Effector CD4-positive, alpha-beta T cell (primary cell): ENCODE data around the gene CADM4.
A peak's percentile ranks its signal among the peaks of the same experiment; 100 is the strongest.

Source experiments
- DNase-seq: peaks from one replicate; pipeline ENCODE4 v3.0.0-alpha.2; 2020

CADM4 gene

DNA sequence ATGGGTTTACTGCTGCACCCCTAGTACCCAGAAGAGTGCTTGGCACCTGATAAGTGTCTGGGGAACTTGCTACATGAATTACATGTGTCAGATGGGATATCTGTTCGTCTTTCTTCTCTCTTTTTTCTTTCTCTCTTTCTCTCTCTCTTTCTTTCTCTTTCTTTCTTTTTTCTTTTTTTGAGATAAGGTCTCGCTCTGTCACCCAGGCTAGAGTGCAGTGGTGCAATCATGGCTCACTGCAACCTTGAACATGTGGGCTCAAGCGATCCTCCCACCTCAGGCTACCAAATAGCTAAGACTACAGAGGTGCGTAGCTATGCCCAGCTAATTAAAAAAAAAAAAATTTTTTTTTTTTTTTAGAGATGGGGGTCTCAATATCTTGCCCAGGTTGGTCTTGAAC lies 6.1 kb downstream of the CADM4 start:
- no peak for DNase-seq

DNA sequence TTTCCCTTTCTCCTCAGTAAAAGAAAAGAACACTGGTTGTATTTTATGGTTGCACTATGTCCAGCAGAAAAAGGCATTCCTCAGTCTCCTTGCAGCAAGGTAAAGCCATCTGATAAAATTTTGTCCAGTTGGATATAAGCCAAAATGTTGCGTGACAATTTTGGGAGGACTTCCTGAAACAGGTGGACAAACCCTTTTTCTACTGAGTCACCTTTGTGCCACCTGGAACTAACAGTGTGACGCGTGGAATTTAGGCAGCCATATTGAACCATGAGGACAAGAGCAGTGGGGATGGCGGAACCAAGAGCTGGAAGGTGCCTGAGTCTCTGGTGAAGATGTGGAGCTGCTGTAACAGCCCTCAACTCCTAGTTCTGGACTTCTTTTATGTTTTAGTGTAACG lies 8.2 kb downstream of the CADM4 start:
- DNase-seq = no peak

DNA sequence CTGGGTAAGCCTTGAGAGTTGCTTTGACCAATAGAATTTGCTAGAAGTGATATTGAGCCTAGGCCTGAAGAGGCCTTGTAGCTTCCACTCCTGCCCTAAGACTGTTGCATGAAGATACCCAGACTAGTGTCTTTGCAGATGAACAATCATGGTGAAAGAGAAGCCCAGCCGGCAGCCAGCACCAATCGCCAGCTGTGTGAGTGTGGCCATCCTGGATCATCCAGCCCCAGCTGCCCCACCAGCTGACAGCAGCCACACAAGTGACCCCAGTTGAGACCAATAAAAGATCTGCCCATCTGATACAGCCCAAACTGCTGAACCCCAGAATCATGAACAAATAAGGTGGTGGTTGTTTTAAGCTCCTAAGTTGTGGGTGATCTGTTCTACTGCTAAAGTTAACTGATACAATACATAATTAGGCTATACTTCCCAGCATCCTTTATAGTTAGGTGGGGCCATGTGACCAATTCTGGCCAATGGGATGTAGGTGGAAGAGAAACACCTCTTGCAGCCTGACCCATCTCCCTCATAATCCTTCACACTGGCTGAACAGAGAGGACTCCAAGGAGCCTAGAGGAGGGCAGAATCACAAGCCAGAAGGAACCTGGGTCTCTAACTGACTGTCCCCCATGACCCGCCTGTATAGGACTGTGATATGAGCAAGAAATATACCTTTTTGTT lies 10.9 kb downstream of the CADM4 start:
- DNase-seq = no peak

DNA sequence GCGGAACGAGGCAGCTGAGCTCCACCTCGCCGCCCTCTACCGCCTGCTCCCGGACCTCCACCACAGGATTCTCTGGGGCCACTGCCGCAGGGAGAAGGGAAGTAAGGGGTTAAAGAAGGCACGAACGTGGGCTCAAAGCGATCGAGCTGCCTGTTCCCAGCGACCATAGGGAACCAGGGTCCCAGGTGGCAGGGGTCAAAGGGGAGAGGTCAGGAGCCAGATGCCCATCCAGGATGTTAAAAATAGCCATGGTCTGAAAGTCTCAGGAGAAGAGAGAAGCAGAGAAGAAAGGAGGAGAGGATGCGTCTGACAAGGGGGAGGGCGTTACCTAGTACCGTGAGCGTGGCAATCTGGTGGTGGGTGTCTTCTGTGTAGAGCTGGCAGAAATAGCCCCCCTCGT lies 12.8 kb downstream of the CADM4 start:
- DNase-seq = no peak

DNA sequence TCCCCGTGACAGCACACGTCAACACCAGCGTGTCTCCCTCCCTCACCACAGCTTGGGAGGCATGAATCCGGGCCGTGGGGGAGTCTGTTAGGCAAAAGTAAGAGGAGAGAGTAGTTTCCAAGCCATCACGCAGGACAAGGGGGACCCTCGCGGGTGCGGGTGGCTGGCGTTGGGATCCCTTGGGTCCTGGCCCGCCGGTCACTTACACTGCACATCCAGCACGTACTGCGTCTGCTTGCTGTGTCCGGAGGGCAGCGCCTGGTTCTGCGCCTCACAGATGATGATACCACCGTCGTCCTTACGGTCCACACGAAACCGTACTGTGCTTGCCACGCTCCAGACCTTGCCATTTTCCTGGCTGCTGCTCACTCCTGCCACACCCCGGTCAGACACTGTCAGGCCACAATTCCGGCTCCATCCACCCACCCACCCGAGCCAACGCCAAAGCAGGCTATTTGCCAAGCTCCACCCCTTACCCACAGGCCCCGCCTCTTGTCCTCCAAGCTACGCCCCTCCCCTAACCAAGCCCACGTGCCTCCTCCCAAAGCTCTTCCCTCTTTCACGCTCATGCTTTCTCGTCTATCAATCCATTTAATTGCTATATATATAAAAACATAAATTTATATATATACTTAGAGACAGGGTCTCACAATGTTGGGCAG lies 13.6 kb downstream of the CADM4 start:
- no peak for DNase-seq

DNA sequence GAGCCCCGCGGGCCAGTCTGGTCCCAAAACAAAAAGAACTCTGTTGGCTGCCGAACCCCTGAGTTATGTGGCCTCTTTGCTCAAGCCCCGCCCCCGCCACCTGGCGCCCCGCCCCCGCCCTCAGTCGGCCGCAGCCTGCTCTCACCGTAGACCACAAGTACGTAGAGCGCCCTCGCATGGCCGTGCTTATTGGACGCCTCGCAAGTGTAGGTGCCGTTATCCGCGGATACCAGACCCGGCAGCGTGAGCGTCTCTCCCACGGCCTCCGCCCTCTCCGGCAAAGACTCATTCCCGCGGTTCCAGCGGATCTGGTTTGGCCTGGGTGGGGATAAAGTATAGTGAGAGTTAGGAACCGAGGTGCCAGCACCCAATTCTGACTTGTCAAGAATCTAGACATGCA lies 14.7 kb downstream of the CADM4 start:
- peak; percentile 84 for DNase-seq

DNA sequence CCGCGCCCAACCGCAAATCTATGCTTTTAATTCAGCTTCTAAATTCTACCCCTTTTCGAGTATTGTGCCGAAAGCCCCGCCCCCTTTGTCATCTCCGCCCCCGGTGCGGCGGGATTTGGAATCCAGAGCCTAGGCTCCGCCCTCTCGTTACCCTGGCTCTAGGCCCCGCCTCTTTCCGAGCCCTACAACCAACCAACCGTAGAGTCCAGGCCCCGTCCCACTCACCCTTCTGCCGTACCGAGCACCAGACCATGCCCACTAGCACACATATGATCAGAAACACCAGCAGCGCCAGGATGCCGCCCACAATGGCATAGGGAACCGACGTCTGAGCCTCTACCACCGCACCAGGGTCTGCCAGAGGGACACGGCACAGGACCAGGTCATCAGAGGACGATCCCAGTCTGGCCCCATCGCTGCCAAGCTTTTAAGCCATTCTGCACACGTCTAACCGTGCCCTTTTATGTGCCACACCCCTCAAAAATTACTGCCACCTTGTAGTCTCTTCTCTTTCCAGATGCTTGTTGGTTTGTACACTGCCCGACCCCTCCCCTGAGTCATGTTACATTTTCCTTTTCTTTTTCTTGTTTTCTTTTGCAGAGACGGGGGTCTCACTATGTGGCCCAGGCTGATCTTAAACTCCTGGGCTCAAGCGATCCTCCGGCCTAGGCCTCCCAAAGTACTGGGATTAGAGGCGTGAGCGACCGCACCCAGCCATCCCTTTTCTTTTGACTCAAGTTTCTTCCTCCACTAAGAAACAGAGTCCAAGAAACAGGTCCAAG lies 15.6 kb downstream of the CADM4 start:
- DNase-seq = no peak

DNA sequence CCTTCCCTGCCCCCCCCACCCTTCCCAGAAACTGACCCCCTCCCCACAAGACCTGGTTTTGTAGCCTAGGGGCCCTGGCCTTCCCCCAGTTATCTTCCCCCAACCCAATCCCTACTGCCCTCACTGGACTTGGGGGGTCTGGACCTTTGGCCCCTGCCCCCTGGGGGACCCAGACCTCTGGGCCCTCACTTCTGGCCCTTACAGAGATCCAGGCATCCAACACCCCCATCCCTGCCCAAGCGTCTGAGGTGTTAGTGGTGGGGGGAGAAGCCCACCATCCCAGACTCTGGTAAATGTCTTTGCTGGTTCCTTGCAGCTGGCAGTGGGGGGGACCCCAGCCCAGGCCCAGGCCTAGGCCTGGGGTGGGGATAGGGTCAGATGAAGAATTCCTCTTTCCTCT lies 16.7 kb downstream of the CADM4 start:
- no peak for DNase-seq

DNA sequence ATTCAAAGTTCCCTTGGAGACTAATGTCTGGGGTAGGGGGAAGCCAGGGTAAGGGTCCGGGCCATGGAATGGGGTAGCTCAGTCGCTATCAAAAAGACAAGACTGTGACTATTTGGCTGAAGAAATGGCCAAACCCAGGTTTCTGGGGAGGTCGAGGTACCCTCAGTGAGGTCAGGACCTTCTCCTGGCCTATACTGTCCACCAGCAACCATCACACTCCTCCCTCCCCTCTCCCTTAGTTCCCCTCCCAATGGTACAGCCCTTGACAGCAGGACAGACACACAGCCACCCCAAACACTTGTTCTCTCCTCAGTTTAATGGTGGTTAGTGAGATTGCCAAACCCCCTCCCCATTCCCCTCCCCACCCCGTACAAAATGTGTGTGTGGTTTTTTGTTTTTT lies 17.6 kb downstream of the CADM4 start:
- DNase-seq = no peak

DNA sequence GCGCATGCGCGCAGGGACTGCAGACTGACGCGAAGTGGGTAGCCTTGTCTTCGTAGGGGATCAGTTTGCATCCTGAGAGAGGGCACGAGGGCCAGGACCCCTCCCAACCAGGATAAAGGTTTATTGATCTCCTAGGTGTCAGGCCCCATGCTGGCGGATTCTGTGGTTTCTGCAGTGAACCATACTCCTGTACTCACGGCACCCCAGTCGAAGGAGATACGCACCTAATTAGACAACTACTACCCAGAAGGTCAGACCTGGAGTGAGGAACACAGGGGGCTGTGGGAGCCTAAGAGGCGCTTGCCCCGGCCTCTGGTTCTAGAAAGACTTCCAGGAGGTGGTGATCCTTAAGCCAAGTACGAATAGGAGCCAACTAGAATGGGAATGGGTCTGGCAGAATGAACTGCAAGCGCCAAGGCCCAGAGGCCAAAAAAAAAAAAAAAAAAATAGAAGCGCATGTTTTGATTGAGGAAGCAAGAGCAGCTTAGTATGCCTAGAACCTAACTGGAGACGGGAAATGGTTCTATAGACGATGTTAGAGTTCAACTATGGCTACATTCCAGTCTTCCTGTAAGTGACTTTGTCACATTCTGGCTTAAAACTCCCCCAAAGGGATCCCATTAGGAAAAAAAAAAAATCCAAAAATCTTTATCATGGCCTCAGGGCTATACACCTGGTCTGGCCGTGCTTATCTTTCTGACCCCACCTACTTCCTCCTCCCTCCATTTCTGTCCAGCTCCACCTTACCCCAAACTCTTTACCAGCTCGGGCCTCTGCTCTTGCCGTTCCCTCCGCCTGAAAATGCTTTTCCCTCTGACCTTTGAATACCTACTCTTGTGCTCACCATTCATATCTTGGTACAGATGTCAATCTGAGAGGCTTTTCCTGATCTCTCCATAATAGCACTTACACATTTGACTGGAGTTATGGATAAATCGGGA lies 19.3 kb downstream of the CADM4 start:
- peak; percentile 79 for DNase-seq

DNA sequence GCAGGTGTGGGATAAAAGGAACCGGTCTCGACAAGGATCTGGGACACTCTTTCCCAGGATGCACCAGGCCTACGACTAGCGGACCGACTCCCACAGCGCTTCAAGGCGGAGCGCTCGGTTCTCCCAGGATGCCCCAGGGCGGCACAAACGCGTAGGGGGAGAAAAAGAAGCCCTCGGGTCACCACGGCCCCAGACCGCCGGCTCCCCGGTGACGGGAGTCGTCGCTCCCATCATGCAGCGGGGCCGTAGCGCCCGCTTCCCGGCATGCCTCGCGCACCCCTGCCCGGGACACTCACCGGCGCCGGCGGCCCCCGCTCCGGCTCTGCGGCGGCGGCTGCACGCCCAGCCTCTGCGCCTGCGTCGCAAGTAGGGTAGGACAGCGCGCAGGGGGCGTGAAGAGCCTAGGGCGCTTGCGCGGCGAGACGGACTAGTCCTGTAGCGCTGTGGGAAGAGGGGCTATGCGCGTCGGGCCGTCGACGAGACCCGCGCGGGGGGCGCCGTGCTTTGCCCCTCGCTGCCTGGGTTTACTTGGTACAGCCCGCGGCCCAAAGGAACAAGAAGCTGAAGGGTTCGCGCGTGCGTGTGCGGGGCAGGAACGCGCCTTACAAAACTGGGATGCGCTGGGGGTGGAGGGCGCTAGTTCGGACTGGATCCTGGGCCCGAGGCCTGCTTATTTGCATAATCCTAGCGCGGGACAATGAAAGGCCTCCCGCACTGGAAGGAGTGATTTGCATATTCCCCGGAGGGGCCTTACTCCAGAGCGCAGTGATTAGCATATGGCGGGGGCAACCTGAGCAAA lies 20.2 kb downstream of the CADM4 start, which contains the start of gene ZNF428:
TSS of gene ZNF428 (minus strand) at position 368 of the 799 bp plus-strand sequence. CDS start 5,325 bp downstream, outside the sequence.
- DNase-seq = peak; percentile 78

DNA sequence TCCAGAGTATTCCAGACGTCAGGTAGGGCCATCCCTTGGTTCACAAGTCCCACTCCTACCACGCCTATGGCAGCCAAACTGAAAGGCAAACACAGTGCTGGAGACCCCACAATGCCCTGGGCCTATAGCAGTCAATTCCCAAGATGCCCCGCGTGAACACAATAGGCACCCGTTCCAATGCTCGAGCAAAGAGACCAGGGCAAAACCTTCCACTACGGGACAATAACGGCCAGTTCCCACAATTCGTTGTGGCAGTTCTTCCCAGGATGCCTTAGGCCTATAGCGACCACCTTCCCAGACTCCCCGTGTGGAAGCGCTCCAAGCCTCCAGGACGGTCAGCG lies 20.8 kb downstream of the CADM4 start:
- DNase-seq = no peak

DNA sequence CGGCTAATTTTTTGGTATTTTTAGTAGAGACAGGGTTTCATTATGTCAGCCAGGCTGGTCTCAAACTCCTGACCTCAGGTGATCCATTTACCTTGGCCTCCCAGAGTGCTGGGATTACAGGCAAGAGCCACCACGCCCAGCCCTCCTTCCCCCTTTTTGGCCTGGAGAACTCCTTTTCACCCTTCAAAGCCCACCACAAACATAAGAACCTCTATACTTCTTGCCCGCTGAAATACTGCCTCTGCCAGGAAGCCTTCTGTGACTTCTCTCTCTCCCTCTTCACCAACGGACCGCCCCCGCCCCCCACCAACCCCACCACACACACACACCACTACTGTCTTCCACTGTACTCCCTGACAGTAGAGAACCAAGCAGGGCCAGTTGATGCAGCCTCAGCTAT lies 22.7 kb downstream of the CADM4 start:
- no peak for DNase-seq

DNA sequence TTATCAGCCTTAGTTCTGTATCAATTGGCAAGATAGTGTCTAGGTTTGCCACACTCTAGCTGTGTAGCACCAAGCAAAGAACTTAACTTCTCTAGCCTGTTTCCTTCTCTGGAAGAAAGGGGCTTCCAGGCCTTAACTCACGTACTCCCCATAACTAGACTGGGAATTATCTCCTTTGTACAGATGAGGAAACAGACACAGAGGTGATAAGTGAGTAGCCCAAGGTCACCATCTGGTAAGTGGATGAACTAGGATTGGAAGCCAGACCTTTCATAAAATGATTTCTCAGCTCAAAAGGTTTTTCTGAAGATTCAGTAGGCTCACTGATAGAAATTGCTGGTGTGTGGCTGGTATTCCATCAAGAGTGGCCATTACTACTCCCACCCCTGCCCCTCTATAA lies 23.3 kb downstream of the CADM4 start:
- DNase-seq = no peak

DNA sequence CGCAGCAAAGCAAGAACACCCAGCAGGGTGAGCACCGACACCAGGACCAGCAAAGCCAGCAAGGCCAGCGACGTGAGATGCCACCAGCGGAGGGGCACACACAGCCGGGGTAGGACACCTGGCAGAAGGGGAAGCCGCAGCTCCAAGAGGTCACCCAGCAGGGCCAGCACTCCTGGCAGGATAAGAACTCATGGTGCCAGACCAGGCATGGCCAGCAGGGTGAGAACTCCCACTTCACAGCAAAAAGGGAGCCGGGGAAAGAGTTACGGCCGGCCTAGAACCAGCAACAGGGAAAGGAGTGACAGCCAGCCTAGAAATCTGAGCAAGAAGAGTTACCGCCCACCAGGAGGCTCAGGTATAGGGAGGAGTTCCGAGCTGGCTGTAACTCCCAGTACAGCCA lies 27.3 kb downstream of the CADM4 start:
- DNase-seq = no peak

DNA sequence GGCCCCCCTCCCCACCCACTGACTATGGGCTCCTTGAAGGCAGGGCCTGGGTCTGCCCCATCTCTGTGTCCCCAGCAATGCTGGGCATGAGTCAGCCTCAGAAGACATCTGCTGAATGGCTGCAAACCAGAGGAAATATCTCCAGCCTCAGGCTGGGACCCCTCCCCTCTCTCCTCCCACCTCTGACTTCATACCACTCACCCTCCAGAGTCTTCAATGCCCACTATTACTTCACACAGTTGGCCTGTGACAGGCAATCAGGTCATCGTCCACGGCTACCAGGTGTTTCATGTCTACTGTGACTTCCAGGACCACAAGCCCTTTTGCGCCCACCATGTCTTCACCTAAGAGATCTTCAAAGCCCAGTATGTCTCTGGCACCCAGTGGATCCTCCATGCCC lies 27.9 kb downstream of the CADM4 start, which contains the start of gene SRRM5:
TSS of gene SRRM5 (plus strand) at position 301 of the 400 bp plus-strand sequence. CDS start at position 335, 34 bp downstream.
- DNase-seq = no peak

DNA sequence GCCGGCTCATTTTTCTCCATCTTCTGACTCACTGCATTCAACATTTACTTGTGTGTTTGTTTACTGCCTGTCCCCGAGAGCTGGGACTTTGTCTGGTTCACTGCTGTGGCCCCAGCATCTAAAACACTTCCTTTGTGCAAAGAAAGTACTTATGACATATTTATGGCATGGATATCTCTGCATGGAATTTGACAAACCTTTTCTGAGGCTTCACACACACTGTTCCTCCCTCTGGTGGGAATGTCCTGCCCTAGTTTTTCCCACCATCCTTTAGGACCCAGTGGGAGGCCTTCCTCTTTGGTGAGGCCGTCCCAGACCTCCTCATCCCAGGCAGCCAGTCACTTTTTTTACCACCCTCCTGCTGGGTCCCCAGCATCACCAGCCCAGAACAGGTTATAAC lies 29.2 kb downstream of the CADM4 start:
- no peak for DNase-seq

DNA sequence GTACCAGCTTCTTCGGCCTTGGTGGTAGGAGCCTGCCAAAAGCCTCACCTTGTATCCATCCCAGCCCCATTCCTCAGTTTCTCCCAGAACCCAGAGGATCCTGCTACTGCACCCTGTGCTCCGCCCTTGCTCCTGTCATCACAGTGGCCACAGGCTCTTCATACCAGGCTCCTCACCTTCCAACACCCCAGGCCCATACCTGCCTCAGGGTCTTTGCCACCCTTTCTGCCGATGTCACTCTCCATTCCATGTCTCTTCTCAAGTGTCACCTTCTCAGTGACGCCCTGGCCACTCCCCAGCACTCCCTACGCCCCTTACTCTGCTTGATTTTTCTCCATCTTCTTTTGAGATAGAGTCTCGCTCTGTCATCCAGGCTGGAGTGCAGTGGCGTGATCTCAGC lies 29.8 kb downstream of the CADM4 start:
- no peak for DNase-seq

DNA sequence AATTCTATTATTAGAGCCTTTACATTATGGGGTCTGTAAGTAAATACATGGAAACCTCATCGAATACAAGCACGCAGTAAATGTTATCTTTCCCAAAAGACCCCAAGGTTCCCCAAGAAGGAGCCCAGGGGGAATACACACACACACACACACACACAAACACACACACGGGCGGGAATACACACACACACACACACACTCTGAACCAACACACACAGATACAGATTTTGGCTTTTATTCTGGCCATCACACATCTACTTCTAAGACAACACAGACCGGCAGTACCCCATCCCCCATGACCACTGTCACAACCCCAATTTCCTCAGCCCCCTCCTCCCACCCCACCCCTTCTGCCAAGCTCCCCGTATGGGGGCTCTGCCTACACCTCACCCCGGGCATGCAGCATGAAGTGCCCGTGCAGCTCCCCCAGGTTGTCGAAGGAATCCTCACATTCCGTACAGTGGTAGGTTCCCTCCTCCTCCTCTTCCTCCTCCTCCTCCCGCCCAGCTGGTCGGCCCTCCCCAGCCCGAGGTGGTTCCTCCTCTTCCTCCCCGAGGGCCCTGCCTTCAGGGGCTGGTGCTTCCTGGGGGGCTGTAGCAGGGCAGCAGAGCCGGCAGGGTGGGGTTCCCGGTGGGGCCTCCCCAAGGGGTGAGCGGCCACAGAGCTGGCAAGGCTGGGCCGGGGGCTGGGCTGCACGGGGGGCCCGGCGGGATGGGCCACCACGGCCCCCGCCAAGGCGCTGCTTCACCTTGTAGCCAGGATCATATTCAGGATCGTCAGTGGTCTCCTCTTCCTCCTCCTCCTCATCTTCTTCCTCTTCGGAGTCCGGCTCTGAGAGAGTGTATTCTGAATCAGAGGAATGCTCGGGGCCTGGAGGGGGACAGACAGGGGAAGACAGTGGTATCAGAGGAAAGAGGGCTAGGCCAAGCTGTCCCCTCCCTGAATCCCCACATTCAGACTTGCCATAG lies 32.1 kb downstream of the CADM4 start:
- DNase-seq = no peak

DNA sequence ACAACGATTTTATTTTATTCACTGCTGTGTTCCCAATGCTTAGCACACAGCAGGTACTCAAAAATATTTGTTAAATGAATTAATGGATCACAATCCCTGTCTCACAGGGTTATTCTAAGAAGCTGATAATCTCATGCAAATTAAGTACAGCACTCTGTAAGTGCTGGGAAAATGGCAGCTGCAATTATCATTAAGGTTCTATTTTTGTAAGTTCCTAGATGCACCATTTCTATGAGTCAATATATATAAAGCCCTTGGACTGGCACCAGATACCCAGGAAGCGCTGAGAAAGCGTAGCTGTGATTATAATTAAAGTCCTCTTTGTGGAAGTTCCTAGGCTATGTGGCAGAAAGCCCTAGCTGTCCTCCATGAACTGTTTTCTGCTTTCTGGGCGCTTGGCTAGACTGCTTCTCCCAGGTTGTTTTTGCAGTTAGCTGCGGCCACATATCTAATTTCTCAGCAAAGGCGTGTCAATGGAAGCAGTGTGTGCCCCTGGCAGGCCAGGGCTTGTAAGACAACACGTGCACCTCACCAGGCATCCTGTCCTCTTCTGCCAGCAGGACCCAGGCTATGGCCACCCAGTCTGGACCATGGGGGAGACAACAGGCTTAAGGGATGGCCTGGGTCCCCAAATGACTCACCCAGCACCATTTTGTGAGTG lies 33.0 kb downstream of the CADM4 start:
- no peak for DNase-seq
